Immature natural killer cell (primary cell): ENCODE measurements around the gene CCDC183. TPM values are rescaled to one million over a fixed set of nuclear protein-coding genes. Genes with fewer than 3 reads are reported as not detected.

Source experiments
- DNase-seq, 3 donors: peaks; one replicate each; pipeline ENCODE4 v3.0.0; 2022; ENCODE audit warnings: mixed read lengths in 1 of 3
- H3K27ac Mint-ChIP-seq, 6 donors: one replicate each; pipeline ENCODE4 v1.8.0; 2020; ENCODE audit warnings: mixed read lengths in 6 of 6, mild to moderate bottlenecking in 5 of 6, inconsistent platforms in 4 of 6, moderate library complexity in 3 of 6
- H3K27me3 Mint-ChIP-seq, 3 donors: one replicate each; pipeline ENCODE4 v1.8.0; 2020 to 2021; ENCODE audit warnings: low read depth in 3 of 3, mild to moderate bottlenecking in 3 of 3, mixed read lengths in 3 of 3, moderate library complexity in 3 of 3, inconsistent platforms in 1 of 3
- H3K36me3 Mint-ChIP-seq, 3 donors: one replicate each; pipeline ENCODE4 v1.8.0; 2020; ENCODE audit warnings: mixed read lengths in 3 of 3, inconsistent platforms in 2 of 3, mild to moderate bottlenecking in 2 of 3
- H3K4me1 Mint-ChIP-seq, 2 donors: one replicate each; pipeline ENCODE4 v1.8.0; 2020; ENCODE audit warnings: inconsistent platforms in 2 of 2, mild to moderate bottlenecking in 2 of 2, mixed read lengths in 2 of 2, moderate library complexity in 1 of 2
- H3K4me3 Mint-ChIP-seq, 5 donors: one replicate each; pipeline ENCODE4 v1.8.0; 2020; ENCODE audit warnings: mild to moderate bottlenecking in 5 of 5, mixed read lengths in 5 of 5, inconsistent platforms in 3 of 5, moderate library complexity in 3 of 5
- H3K9me3 Mint-ChIP-seq, 6 donors: one replicate each; pipeline ENCODE4 v1.8.0; 2020; ENCODE audit warnings: mild to moderate bottlenecking in 6 of 6, mixed read lengths in 6 of 6, inconsistent platforms in 4 of 6, moderate library complexity in 3 of 6
- polyA plus RNA-seq, 3 donors: library from polyadenylated mRNA; unstranded; fragments of 300-500 nt; fragmentation: Illumina TruSeq; gene quantifications; one replicate each; pipeline ENCODE4 v1.2.3, GENCODE V29; 2021

Gene CCDC183
- polyA plus RNA-seq, 3 donors from 2014 or later = 0.37 to 0.46 (median 0.40) TPM

DNA sequence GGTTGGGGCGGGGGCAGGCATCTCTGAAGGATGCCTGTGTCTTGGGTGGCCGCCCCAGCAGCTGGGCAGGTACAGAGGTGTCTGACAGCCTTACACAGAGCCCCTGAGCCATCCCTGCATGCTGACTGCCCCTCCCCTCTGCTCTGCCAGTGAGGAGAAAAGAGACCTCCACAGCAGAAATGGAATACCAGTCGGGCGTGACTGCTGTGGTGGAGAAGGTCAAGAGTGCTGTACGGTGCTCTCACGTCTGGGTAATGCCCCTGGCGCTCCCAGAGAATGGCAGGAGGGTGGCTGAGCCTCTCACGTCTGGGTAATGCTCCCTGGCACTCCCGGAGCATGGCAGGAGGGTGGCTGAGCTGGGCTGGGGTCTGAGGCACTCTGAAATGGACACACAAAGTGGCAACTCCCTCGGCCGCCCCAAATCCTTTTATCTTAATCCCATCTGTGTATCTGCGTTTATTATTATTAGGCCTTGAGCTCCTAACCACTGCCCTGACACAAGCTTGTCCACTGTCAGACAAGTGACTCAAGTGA is 9.1 kb downstream of the CCDC183 start:
- H3K27me3 Mint-ChIP-seq = peaks cover 14 to 20% (median 19%) of the 10 kb centered on the region in 3 donors
- no peak for DNase-seq
- H3K4me1 Mint-ChIP-seq = peaks cover 33 to 39% of the 10 kb centered on the region in 2 donors
- H3K27ac Mint-ChIP-seq = no peak overlapping the region
- no peaks in the 10 kb centered on the region for H3K36me3 Mint-ChIP-seq
- peak overlapping the region in 3 of 5 donors; percentile 25 to 38 (median 29) for H3K4me3 Mint-ChIP-seq
- H3K9me3 Mint-ChIP-seq = no peaks in the 10 kb centered on the region

DNA sequence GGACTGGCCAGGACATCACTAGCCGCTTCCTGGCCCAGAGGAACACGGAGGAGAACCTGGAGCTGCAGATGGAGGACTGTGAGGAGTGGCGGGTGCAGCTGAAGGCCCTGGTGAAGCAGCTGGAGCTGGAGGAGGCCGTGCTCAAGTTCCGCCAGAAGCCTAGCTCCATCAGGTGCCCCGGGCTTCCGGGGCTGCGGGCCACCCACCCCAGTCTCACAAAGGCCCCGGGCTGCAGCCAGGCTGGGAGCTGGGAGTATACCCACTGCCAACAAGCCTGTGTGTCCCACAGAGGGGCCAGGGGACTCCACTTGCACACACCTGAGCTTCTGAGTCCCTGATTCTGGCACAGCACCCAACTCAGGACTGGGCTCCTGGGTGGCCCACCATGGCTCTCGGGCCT is 9.9 kb downstream of the CCDC183 start:
- no peak for DNase-seq
- Mint-ChIP-seq H3K4me1 (peaks cover 29 to 35% of the 10 kb centered on the region in 2 donors), H3K27ac (peak overlapping the region in 2 of 6 donors; percentile 93 to 97), H3K4me3 (peak overlapping the region in 4 of 5 donors; percentile 86 to 93 (median 90)), H3K36me3 (peaks cover 0 to 3% (median 0%) of the 10 kb centered on the region in 3 donors), H3K27me3 (peaks cover 12 to 16% (median 14%) of the 10 kb centered on the region in 3 donors), H3K9me3 (no peaks in the 10 kb centered on the region)

DNA sequence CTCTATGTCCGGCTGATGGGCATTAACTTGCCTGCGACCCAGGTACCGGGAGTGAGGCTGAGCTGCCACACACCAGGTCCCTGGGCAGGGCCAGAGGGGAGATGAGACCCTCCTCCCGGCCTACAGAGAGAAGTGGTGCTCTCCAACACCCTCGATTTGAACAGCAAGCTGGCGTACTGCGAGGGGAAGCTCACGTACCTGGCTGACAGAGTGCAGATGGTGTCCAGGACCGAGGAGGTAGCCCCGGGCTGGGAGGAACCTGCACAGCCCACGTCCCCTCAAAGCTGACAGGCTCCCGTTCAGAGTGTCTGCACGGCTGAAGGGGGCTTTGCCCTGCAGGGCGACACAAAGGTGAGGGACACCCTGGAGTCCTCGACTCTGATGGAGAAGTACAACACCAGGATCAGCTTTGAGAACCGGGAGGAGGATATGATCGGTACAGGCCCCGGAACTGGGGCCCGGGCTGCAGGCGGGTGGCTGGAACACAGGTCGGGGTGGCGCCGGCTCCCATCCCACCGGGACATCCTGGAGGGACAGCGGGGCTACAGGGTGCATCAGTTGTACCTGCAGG is 10.6 kb downstream of the CCDC183 start:
- Mint-ChIP-seq H3K36me3 (peaks cover 0 to 3% (median 0%) of the 10 kb centered on the region in 3 donors), H3K4me1 (peaks cover 26 to 35% of the 10 kb centered on the region in 2 donors), H3K27me3 (peaks cover 11 to 16% (median 12%) of the 10 kb centered on the region in 3 donors), H3K4me3 (peak overlapping the region; percentile 86 to 95 (median 91)), H3K9me3 (no peaks in the 10 kb centered on the region), H3K27ac (peak overlapping the region in 4 of 6 donors; percentile 82 to 97 (median 95))
- DNase-seq = no peak

DNA sequence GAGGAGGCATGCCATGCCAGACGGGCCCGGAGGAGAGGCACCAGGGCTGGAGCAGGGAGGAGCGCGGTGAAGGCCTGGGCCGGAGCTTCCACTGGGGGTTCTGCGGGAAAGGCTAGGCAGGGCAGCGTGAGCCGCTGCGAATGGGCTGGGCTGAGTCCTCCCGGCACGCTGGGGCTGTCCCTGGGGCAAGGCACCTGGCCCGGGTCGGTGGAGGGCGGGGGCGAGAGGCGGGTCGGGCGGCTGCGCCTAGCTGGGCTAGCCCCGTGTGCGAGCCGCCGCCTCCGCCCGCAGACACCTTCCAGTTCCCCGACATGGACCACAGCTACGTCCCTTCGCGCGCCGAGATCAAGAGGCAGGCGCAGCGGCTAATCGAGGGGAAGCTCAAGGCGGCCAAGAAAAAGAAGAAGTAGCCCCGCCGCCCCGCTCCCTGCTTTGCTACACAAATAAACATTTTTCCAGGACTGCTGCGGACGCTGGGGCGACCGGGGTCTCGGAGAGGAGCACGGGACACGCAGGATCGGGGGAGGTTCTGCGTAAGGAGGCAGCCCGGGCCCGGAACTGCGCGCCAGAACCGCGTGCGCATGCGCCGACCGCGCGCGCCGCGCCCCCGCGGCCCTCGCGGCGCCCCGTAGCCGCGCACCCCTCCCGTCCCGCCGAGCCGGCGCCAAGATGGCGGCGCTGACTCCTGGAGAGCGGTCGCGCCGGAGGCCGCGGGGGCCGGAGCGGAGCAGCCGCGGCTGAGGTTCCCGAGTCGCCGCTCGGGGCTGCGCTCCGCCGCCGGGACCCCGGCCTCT is 11.3 kb downstream of the CCDC183 start, which contains the start of gene RABL6:
RABL6 (plus strand) TSS at position 668 of the 794 bp plus-strand sequence. CDS start 249 bp downstream, outside the sequence.
- H3K9me3 Mint-ChIP-seq = no peaks in the 10 kb centered on the region
- peaks cover 8 to 14% (median 9%) of the 10 kb centered on the region in 3 donors for H3K27me3 Mint-ChIP-seq

DNA sequence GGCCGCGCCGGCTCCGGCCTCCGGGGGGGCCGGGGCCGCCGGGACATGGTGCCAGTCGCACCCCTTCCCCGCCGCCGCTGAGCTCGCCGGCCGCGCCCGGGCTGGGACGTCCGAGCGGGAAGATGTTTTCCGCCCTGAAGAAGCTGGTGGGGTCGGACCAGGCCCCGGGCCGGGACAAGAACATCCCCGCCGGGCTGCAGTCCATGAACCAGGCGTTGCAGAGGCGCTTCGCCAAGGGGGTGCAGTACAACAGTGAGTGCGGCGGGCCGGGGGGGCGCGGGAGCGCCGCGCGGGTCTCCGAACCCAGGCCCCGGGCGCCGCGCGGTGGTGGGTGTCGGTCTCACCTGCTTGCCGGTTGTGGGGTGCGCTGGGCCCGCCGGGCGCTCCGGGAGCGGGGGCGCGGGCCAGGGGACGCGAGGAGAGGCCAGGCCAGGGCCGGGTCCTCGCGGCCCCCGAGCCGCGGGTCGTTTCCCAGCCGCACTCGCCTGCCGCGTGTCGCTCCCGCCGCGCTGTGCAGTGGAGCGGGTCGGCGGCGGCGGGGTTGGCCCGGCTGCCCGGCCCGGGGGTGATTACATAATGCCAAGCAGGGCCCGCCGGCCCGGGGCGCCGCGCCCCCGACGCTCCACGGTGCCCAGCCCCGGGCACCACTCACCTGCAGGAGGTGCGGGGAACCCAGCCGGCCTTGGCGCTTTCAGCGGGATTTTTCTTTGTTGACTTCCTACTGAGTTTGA is 12.1 kb downstream of the CCDC183 start:
- peak overlapping the region in 5 of 6 donors; percentile 30 to 77 (median 68) for H3K27ac Mint-ChIP-seq
- H3K36me3 Mint-ChIP-seq = peaks cover 0 to 3% (median 0%) of the 10 kb centered on the region in 3 donors
- H3K9me3 Mint-ChIP-seq = no peaks in the 10 kb centered on the region
- peaks cover 37 to 45% of the 10 kb centered on the region in 2 donors for H3K4me1 Mint-ChIP-seq
- H3K27me3 Mint-ChIP-seq = peaks cover 8 to 14% (median 9%) of the 10 kb centered on the region in 3 donors
- peak overlapping the region; percentile 83 to 87 (median 84) for H3K4me3 Mint-ChIP-seq
- DNase-seq = no peak

More for the DNA sequence above, 11.3 kb downstream of the CCDC183 start, which contains the start of gene RABL6:
- DNase-seq = peak; percentile 87 to 89 (median 89)
- H3K36me3 Mint-ChIP-seq = peaks cover 0 to 3% (median 0%) of the 10 kb centered on the region in 3 donors
- H3K4me3 Mint-ChIP-seq = peak within 1 kb of the TSS; percentile 87 to 95 (median 91)
- H3K4me1 Mint-ChIP-seq = peaks cover 31 to 38% of the 10 kb centered on the region in 2 donors
- peak within 1 kb of the TSS; percentile 82 to 97 (median 92) for H3K27ac Mint-ChIP-seq

DNA sequence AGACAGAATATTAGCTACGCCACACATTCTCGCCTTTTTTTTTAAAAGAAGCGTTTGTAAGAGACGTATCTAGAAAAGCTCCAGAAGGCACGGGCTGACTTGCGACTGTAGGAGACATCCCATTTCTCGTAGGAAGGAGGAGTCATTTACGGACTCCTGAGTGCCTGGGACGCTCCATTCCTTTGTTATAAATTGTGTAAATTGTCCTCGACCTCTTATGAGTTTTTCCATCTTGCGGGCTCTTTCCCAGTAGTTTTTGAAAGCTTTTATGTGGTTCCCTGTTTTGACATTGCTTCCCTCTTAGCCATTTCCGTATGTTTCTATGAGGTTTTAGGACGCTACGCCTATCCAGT is 12.6 kb downstream of the CCDC183 start:
- H3K27ac Mint-ChIP-seq = peak overlapping the region; percentile 30 to 77 (median 62)
- no peak for DNase-seq
- peaks cover 7 to 14% (median 9%) of the 10 kb centered on the region in 3 donors for H3K27me3 Mint-ChIP-seq
- no peaks in the 10 kb centered on the region for H3K9me3 Mint-ChIP-seq
- H3K36me3 Mint-ChIP-seq = peaks cover 0 to 3% (median 0%) of the 10 kb centered on the region in 3 donors
- H3K4me1 Mint-ChIP-seq = peaks cover 39 to 48% of the 10 kb centered on the region in 2 donors
- H3K4me3 Mint-ChIP-seq = peak overlapping the region; percentile 83 to 87 (median 84)

DNA sequence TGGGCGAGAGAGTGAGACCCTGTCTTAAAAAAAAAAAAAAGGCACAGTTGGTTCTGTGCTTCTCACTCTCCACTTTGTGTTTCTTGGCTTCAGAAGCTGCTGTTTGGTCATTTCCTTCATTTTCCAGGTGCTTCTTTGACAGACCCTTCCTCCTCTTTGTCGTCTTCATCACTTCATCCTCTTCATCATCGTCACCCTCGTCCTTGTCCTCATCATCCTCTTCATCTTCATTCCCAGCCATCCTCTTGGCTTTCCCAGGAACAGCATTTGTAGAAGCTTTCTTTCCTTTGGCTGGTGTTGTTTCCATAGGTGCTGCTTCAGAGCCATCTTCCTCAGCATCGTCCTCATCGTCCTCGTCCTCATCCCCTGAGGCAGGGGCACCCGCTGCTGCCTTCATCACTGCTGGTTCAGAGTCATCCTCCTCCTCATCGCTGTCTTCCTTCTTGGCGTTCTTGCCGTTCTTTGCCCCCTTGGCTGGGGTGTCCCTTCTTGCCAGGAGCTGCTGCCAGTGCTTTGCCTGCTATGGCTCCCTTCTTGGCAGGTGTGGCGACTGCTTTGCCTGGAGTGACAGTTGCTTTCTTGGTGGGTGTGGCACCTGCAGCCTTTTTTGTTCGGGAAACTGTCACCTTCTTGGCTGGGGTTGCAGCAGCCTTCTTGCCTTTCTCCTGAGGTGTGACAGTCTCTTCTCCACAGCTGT is 18.7 kb downstream of the CCDC183 start:
- H3K9me3 Mint-ChIP-seq = no peaks in the 10 kb centered on the region
- H3K27ac Mint-ChIP-seq = no peak overlapping the region
- peaks cover 0 to 3% (median 2%) of the 10 kb centered on the region in 3 donors for H3K27me3 Mint-ChIP-seq
- DNase-seq = no peak
- H3K4me3 Mint-ChIP-seq = no peak overlapping the region
- H3K36me3 Mint-ChIP-seq = peaks cover 4 to 13% (median 6%) of the 10 kb centered on the region in 3 donors
- H3K4me1 Mint-ChIP-seq = peaks cover 26 to 35% of the 10 kb centered on the region in 2 donors

DNA sequence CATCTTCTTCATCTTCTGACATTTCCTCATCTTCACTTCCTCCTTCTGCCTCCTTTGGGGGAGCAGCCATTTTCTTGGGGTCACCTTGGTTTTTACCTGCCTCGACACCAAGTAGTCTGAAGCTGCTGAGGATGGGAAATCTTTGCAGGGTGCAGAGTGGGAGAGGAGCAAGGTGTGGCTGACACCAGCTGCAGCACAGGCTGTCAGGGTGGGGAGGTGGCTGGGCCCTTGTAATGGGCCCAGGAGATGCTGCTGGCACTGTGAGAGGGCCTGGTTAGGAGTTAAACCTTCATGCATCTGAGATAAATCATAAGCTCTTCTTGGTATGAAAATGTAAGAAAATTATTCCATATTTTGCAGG is 19.3 kb downstream of the CCDC183 start:
- H3K27me3 Mint-ChIP-seq = peaks cover 0 to 3% (median 2%) of the 10 kb centered on the region in 3 donors
- no peaks in the 10 kb centered on the region for H3K9me3 Mint-ChIP-seq
- H3K4me3 Mint-ChIP-seq = no peak overlapping the region
- H3K36me3 Mint-ChIP-seq = peaks cover 4 to 13% (median 6%) of the 10 kb centered on the region in 3 donors
- no peak overlapping the region for H3K27ac Mint-ChIP-seq
- peaks cover 22 to 31% of the 10 kb centered on the region in 2 donors for H3K4me1 Mint-ChIP-seq
- DNase-seq = no peak

DNA sequence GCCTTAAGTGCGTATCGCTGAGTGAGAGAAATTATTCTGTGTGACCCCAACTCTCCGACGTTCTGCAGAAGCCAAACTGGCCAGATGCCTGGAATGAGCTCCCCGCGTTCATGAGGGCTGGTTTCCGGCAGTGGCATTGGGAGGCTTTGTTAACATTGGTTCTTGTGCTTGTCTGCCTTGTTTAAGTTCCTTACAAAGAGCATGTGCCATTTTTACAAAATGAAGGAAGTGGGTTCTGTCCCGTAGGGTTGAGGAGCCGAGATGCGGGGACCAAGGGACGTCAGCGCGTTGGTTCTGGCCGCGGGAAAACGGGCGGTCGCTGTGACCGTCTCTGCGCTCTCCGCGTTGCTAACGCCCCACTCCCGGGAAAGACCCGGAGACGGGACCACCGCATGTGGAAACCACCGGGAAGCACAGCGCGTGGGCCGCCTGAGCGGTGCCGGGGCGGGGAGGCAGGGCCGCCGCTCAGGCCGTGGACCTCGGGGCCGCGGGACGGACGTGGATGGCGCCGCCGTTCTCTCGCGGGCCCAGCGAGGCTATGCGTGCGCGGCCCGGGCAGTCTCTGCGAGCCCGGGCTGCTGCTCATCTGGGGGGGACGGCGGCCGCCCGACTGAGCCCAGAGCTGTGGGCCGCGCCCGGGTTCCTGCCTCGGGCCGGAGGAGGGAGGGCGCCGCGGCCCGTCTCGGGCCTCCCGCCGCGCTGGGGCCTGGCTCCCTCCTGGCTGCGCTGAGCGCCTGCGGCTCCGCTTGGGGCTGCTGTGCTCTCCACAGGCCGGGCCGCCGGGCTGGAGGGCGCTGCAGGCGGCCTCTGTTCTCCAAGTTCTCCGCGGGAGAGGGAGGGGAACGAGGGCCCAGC is 25.1 kb downstream of the CCDC183 start:
- Mint-ChIP-seq H3K4me3 (peak overlapping the region in 3 of 5 donors; percentile 30 to 63 (median 61)), H3K4me1 (peaks cover 10 to 13% of the 10 kb centered on the region in 2 donors), H3K9me3 (no peaks in the 10 kb centered on the region), H3K27ac (peak overlapping the region in 1 of 6 donors; percentile 17), H3K36me3 (peaks cover 4 to 10% (median 6%) of the 10 kb centered on the region in 3 donors), H3K27me3 (peaks cover under 1 to 6% (median 2%) of the 10 kb centered on the region in 3 donors)
- DNase-seq = no peak

DNA sequence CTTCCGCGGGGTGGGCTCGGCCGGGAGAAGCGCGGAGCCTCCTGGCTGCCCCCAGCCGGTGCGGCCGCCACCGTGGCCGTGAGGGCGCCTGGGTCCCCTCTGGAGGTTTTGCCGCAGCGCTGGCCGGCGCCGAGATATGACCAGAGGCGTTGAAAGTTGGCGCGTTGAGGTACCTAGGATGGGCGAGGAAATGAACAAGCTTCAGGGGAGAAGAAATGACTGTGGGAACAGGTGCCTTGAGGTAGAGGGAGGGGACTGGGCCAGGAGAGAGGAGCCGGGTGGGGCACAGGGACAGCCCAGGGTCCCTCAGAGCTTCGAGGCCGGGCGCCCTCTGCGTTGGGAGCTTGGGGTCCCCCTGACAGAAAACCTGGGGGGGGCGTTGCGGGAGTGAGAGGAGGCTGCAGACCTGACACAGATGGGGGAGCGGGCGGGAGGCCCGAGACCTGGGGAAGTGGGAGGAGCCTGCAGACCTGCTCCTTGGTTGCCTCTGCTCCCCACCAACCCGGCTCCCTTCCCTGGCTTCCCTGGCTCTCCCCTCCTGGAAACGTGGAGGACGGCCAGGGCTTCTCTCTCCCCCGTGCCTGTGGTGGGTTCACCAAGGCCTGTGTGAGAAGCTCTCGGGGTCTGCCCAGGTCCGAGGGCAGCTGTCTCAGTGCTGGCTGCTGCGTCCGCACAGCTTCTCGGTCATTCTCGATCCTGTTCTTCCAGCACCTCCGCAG is 25.8 kb downstream of the CCDC183 start:
- peaks cover 10 to 12% of the 10 kb centered on the region in 2 donors for H3K4me1 Mint-ChIP-seq
- peaks cover 2 to 5% (median 2%) of the 10 kb centered on the region in 3 donors for H3K36me3 Mint-ChIP-seq
- DNase-seq = no peak
- H3K9me3 Mint-ChIP-seq = no peaks in the 10 kb centered on the region
- H3K27me3 Mint-ChIP-seq = peaks cover 2 to 6% (median 2%) of the 10 kb centered on the region in 3 donors
- no peak overlapping the region for H3K27ac Mint-ChIP-seq
- no peak overlapping the region for H3K4me3 Mint-ChIP-seq

DNA sequence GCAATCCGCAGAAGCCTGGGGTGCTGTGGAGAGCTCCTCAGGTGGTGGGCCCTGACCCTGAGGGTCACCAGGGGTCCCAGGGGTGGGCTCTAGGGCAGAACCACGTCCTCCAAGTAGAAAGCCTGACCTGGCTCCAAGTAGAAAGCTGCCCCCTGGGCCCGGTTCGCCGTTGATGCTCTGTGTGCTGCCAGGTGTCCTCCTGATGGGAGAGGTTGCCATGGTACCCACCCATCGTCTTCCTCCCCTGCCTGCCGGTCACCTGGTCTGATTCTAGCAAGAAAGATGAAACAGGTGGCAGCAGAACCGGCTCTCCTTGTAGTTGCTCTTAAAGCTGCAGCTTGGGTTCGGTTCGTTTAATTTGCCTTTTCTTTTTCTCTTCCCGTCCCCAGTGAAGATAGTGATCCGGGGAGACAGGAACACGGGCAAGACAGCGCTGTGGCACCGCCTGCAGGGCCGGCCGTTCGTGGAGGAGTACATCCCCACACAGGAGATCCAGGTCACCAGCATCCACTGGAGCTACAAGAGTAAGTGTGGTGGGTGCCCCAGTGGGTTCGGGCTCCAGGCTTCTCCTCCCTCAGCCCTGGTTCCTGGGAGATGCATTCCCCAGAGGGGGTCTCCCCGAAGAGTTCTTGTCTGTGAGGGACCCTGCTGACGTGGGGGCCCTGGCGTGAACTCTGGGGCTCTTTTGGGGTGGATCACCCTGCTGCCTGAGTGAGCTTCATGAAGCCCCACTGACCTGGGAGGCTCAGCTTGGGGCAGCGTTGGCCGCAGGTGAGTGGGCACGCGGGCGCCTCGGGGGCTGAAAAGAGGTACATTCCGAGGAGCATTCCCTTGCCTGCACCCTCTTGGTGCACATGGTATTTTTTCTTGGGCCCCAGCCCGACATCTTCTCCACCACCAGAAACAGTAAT is 27.3 kb downstream of the CCDC183 start:
- Mint-ChIP-seq H3K27me3 (peaks cover 0 to 6% (median 2%) of the 10 kb centered on the region in 3 donors), H3K27ac (no peak overlapping the region), H3K4me1 (peaks cover 10 to 11% of the 10 kb centered on the region in 2 donors), H3K4me3 (no peak overlapping the region), H3K9me3 (no peaks in the 10 kb centered on the region), H3K36me3 (peaks cover 0 to 4% (median 0%) of the 10 kb centered on the region in 3 donors)
- DNase-seq = no peak
